Ammon's horn (tissue), 1 donor: ENCODE measurements around the gene GRIA2.

Source experiments
- DNase-seq: peaks from one replicate; pipeline ENCODE4 v3.0.0-alpha.2; 2016; ENCODE audit warnings: low spot score

The GRIA2 gene

DNA sequence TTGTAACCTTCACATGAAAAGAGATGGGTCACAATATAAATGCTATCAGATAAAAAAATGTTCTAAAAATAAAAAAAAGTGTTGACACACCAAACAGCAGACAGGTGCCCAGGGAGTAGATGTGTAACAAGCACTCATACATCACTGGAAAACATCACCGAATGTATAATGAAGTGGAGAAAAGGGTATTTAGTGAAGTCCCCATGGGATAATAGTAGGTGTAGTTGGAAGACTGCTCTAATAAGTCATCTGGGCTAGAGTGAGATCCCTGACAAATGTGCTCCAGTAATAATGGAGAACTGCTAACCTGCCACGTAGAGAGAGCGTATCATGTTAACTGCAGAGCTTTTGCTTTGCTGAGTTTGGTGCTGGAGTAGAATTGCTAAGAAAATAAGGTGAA, 152.0 kb downstream of the GRIA2 start:
- DNase-seq: no peak

DNA sequence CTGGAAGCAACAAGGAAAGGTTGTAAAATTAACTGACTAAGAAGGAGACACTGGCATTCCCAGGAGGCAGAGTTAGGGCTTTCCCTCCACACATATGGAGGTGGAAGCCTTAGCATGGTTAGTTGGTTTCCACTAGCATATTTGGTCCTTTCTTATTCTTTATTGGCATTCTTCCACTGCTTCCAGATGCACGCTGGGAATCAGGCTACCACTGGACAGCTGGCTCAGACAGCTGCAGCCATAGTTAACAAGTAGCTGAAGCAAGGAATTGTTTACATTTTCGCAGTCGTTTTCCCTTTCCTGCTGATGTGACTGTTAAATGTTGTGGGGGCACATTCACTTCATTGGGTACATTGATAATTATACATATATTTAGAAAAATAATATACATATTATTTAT, 169.2 kb downstream of the GRIA2 start:
- DNase-seq: no peak

DNA sequence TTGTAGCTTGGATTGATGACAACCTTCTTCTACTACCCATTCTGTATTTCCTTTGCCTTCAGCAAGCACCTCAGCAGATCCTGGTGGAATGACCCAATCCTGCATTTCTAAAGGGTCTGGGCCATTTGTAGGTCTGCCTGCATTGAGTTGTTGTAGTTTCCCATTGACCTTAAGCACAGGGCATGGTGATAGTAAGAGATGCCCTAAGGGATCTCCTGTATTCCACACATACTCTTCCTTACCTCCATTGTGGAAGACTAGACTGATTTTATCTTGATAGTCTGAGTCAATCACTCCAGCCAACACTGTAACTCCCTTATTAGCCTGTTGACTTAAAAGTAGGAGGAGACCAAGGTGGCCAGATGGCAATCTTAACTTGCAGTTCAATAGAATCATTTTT, 184.5 kb downstream of the GRIA2 start:
- no peak for DNase-seq
